ENCODE data around the gene SPATA3. TPM values are rescaled to one million over a fixed set of nuclear protein-coding genes. Genes with fewer than 3 reads are reported as not detected.

Gene SPATA3
- total RNA-seq, 4 donors from 2014 or later = not detected

GRCh38 chr2:230950874-230951339 lies 45.0 kb upstream of the SPATA3 start:
- 81 to 84% methylated on average over 9 to 10 of the region's 10 CpGs for WGBS, 2 donors
- Histone ChIP-seq H3K4me1 (no peaks in the 10 kb centered on the region), H3K36me3 (no peaks in the 10 kb centered on the region), H3K27me3 (peaks cover 0 to 5% (median 0%) of the 10 kb centered on the region in 4 donors), H3K4me3 (no peak overlapping the region), H3K27ac (no peak overlapping the region), H3K9me3 (no peaks in the 10 kb centered on the region)
- DNase-seq = no peak
- intact Hi-C loops (cut with DNase I) = no loop called here
- TF ChIP-seq POLR2A (IDR thresholded peaks at IDR 0.05) (no peak), CTCF (IDR thresholded peaks at IDR 0.05) (no peak)

GRCh38 chr2:230951396-230951795 lies 44.5 kb upstream of the SPATA3 start:
- H3K4me3 ChIP-seq = no peak overlapping the region
- H3K27me3 ChIP-seq = peaks cover 0 to 10% (median 0%) of the 10 kb centered on the region in 4 donors
- intact Hi-C loops (cut with DNase I) = no loop called here
- no peaks in the 10 kb centered on the region for H3K4me1 ChIP-seq
- H3K36me3 ChIP-seq = no peaks in the 10 kb centered on the region
- 72 to 88% methylated on average over 2 of the region's 2 CpGs for WGBS, 2 donors
- no peaks in the 10 kb centered on the region for H3K9me3 ChIP-seq
- H3K27ac ChIP-seq = no peak overlapping the region
- TF ChIP-seq CTCF (IDR thresholded peaks at IDR 0.05) (no peak), POLR2A (IDR thresholded peaks at IDR 0.05) (no peak)
- DNase-seq = no peak

GRCh38 chr2:230952226-230952956 lies 43.5 kb upstream of the SPATA3 start:
- TF ChIP-seq CTCF (IDR thresholded peaks at IDR 0.05) (no peak), POLR2A (IDR thresholded peaks at IDR 0.05) (no peak)
- no peaks in the 10 kb centered on the region for H3K36me3 ChIP-seq

GRCh38 chr2:230953845-230954244 lies 42.1 kb upstream of the SPATA3 start:
- TF ChIP-seq POLR2A (IDR thresholded peaks at IDR 0.05) (no peak), CTCF (IDR thresholded peaks at IDR 0.05) (no peak)
- WGBS, 2 donors = 59 to 79% methylated on average over 3 to 7 of the region's 9 CpGs
- intact Hi-C loops (cut with DNase I) = no loop called here

More at GRCh38 chr2:230952226-230952956, 43.5 kb upstream of the SPATA3 start:
- H3K27ac ChIP-seq = no peak overlapping the region
- no peak for DNase-seq
- H3K27me3 ChIP-seq = peaks cover 0 to 20% (median 0%) of the 10 kb centered on the region in 4 donors
- H3K9me3 ChIP-seq = no peaks in the 10 kb centered on the region
- peaks cover 0 to 7% (median 5%) of the 10 kb centered on the region in 3 donors for H3K4me1 ChIP-seq
- intact Hi-C loops (cut with DNase I) = no loop called here
- 77 to 96% methylated on average over 6 to 8 of the region's 10 CpGs for WGBS, 2 donors
- no peak overlapping the region for H3K4me3 ChIP-seq

GRCh38 chr2:230954746-230955145 lies 41.2 kb upstream of the SPATA3 start:
- H3K27me3 ChIP-seq = peaks cover 0 to 42% (median 0%) of the 10 kb centered on the region in 4 donors
- TF ChIP-seq POLR2A (IDR thresholded peaks at IDR 0.05) (no peak), CTCF (IDR thresholded peaks at IDR 0.05) (no peak)
- no peak overlapping the region for H3K27ac ChIP-seq
- H3K4me1 ChIP-seq = peaks cover 0 to 15% (median 7%) of the 10 kb centered on the region in 3 donors
- no peak overlapping the region for H3K4me3 ChIP-seq
- H3K9me3 ChIP-seq = no peaks in the 10 kb centered on the region
- intact Hi-C loops (cut with DNase I) = no loop called here
- no peaks in the 10 kb centered on the region for H3K36me3 ChIP-seq
- no peak for DNase-seq

More at GRCh38 chr2:230953845-230954244, 42.1 kb upstream of the SPATA3 start:
- no peak for DNase-seq
- Histone ChIP-seq H3K27me3 (peaks cover 0 to 34% (median 0%) of the 10 kb centered on the region in 4 donors), H3K9me3 (no peaks in the 10 kb centered on the region), H3K4me3 (no peak overlapping the region), H3K27ac (no peak overlapping the region), H3K4me1 (peaks cover 0 to 15% (median 7%) of the 10 kb centered on the region in 3 donors), H3K36me3 (no peaks in the 10 kb centered on the region)
